ENCODE measurements around the gene RBM47. TPM values are rescaled to one million over a fixed set of nuclear protein-coding genes. Genes with fewer than 3 reads are reported as not detected.

The RBM47 gene
- total RNA-seq, 1 experiment from 2014 or later: 18.0 TPM

DNA sequence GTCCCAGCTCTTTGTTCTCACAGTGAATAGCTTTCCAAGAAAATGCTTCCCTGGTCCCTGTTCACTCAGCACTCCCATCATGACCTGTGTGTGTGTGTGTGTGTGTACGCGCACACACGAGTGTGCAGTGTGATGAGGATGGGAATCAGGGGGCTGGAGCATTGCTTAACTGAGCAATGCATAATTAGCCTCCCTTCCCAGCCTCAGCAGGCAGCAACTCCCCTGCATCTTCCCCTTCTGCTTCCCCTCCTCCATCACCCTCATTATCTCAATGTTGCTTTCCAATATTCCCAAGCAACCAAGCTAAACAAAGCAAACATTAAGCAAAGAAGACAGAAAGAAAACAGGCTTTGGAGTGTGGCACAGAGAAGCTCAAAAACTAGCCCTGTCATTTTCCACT lies 137.0 kb downstream of the RBM47 start:
- DNase-seq (ENCODE audit: low read depth): peak; percentile 55

GRCh38 chr4:40490481-40490880 lies 139.2 kb downstream of the RBM47 start:
- DNase-seq (ENCODE audit: low read depth): no peak

GRCh38 chr4:40489961-40490360 lies 139.7 kb downstream of the RBM47 start:
- no peak for DNase-seq (ENCODE audit: low read depth)

DNA sequence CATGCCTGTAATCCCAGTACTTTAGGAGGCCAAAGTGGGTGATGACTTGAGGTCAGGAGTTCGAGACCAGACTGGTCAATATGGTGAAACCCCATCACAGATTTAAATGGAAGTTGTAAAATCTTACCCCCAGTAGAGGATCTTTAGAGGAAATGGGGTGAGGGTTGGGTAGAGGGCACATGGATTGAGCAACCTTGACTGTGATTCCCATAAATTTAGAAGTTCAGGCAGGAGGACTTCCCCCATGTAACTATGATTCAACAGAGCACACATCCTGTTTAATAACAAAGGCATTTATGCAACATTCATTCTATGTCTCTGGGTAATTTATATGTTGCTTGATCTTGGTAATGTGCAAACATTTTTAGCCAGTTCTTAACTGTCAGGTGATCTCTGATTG lies 143.1 kb downstream of the RBM47 start:
- peak; percentile 65 for DNase-seq (ENCODE audit: low read depth)

DNA sequence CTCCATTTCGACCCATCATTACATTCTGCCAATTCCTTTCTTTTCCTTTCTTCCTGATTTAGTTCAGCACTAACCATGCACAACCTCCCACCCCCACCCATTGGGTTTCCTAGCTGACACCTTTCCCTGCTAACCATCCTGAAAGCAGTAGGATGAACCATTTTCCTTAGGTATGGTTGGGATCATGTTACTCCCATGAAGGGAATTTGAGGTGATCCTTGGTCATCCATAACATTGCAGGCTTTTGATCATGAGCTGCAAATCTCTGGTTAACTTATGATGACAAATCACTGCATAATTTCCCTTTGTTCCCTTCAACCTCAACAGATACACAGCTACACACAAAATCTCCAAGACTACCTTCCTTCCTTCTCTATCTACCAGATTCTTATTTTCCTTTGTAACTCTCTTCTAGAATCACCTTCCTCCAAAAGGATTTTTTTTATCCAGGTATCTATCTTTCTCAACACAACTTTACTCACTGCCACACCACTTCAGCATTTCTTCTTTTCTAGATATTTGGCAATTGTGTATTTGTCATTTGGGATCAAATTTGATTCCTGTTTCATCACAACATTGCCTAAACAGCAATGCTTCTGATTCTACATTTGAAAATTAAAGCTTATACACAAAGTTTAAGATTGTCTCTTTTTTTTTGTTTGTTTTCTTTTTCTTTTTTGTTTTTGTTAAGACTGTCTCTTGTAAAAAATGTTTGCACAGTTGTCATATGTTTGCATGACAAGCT lies 145.1 kb downstream of the RBM47 start:
- DNase-seq (ENCODE audit: low read depth): peak; percentile 61

DNA sequence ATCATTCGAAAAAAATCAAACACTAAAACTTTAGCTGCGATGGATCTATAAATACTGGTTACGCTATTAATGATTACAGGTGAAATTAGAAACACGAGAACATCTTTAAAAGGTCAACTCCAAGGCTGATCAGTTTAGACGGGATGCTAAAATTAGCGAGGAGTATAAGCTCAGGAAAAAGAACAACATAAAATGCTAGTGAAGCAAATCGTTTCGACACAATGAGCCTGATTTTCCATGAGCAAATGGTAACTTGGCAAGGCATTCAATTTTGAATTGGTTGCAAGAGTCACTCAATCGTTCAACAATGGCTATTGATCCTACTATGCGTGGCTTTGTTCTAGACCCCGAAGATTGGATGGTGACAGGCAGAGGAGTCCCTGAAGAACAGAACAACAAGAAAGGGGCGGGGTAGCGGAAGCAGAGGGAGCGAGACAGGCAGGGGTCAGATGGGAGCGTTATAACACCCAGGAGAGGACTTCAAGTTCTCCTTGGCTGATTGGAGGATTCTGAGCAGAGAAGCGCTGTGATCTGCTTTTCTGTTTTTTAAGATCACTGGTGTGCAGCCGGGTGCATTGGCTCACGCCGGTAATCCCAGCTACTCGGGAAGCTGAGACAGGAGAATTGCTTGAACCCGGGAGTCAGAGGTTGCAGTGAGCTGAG lies 146.5 kb downstream of the RBM47 start:
- DNase-seq (ENCODE audit: low read depth): no peak

GRCh38 chr4:40481977-40482376 lies 147.7 kb downstream of the RBM47 start:
- no peak for DNase-seq (ENCODE audit: low read depth)

DNA sequence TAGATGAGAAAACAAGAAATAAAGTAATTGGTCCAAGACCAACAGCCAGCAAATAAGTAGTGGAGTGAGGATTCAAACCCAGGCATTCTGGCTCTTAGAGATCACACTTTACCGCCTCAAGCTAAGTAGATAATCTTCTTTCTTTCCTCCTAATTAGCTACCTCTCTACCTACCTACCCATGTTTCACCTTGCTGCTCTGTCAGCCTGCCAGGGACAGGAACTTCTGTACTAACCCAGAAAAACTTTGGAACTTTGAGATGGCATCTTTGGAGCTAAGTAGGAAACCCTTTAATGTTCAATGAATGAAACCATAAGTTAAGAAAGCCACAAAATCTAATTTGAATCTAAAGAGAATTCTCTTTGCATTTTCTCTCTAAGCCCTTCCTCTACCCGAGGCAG lies 149.4 kb downstream of the RBM47 start:
- no peak for DNase-seq (ENCODE audit: low read depth)

DNA sequence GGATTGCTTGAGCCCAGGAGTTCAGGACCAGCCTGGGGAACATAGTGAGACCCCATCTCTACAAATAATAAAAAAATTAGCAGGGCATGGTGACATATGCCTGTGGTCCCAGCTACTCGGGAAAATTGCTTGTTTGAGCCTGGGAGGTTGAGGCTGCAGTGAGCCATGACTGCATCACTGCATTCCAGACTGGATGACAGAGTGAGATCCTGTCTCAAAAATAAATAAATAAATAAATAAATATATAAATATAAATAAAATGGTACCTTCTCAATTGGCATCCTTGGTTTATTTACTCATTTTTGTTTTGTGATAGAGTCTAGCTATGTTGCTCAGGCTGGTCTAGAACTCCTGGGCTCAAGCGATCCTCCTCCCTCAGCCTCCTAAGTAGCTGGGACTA lies 150.3 kb downstream of the RBM47 start:
- no peak for DNase-seq (ENCODE audit: low read depth)

GRCh38 chr4:40475609-40476008 lies 154.1 kb downstream of the RBM47 start:
- DNase-seq (ENCODE audit: low read depth): no peak

DNA sequence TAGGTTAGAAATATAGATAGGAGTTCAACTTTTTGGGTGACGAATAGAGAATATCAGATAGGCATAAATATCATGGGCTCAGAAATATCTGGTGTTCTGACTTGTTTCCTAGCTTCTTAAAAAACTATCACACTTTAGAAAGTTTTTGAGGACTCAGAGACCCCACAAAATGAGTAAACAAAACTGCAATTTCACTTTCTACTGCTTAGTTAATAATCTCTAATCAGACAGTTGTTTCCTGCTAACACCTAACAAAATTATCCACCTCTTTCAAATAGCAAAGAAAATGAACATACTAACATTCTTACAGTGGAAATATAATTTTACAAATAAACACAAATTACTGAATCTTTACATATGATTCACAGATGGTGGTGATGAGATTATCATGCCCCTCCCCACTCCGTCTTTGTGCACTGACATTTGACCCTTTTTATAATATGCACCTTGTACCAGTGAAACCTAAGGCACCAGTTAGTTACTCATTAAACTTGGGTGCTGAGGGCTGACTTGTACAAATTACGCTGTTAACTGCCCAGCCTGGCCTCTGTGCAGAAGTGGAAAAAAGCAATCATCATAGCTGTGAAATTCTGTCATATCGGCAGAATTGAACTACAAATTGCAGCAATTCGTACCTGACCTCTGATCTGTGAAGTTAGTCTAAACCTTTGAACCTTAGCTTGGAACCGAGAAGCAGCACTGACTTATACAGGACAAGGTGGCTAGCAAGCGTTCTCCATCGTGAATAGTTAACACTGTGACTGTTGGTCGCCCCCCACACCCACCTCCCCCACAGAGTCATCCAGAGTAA lies 155.9 kb downstream of the RBM47 start:
- no peak for DNase-seq (ENCODE audit: low read depth)

DNA sequence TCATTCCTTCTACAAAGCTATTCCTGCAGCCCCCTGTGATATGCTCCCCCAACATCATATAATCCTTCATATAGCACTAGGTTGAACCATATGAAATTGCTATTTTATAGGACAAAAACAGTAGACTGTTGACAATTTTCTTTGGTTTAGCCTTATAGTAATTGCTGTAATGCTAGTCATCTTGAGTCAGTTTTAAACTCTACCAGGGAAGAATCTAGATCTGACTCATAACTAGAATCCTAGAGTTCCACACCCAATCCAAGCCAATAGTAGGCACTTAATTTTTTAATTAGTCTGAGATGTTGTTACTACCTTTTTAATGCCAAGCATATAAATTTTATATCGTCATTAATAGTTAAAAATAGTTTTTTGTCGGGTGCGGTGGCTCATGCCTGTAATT lies 157.7 kb downstream of the RBM47 start:
- peak; percentile 55 for DNase-seq (ENCODE audit: low read depth)

DNA sequence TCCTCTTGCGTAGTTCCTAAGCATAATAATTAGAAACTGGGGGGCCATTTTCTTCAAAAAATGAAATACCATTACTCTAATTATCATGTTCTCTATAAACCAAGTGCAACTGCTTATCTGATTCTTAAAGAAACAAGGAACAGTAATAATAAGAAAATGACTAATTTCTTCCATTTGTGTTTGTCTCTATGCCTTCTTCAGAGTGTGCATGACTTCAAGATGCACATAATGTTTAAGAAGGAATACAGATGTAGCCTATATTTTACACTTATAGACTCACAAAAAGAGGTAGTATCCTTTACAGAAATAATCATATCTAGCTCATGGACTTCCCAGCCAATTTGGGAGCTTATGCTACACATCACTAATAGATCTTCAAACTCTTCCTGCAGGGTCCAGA lies 162.9 kb downstream of the RBM47 start:
- DNase-seq (ENCODE audit: low read depth): no peak

DNA sequence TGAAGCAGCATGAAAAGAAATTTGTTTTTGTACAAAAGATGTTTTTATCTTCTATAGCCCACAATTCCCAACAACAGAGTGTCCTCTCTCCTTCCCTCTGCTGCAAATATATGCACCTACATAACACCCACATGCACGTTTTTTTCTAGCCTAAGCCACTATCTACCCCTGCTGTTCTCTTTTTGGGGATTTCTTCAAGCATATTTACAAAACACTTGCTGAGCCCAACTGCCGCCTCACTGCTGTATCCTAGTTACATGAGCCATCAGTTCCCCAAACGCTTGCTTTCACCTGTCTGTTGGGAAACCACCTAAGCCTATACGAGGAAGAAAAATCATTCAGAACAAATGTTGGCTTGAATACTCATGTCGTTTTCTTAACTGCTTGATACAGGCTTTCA lies 167.3 kb downstream of the RBM47 start:
- no peak for DNase-seq (ENCODE audit: low read depth)

- DNase-seq (ENCODE audit: low read depth): no peak
Measured at GRCh38 chr4:40461879-40462278, 167.8 kb downstream of the RBM47 start.

- DNase-seq (ENCODE audit: low read depth): no peak
Measured at GRCh38 chr4:40461062-40461461, 168.6 kb downstream of the RBM47 start.

DNA sequence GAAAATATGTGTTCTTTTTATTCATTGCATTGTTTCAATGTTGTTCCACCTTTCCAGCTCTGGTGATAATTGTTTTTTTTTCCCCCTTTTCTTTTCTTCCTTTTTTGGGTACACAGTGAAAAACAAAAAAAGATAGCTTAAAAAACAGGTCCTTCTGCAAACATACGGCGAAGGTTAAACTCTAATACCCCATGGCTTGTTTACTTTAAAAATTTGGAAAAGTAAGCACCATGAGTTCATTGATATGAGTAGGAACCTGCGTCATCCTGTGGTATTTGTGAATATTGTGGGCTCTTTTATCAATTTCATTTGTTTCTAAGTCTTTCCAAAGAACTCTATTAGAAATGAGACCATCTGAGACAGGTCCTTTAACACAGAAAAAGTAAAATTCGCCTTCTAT lies 171.0 kb downstream of the RBM47 start:
- DNase-seq (ENCODE audit: low read depth): no peak

DNA sequence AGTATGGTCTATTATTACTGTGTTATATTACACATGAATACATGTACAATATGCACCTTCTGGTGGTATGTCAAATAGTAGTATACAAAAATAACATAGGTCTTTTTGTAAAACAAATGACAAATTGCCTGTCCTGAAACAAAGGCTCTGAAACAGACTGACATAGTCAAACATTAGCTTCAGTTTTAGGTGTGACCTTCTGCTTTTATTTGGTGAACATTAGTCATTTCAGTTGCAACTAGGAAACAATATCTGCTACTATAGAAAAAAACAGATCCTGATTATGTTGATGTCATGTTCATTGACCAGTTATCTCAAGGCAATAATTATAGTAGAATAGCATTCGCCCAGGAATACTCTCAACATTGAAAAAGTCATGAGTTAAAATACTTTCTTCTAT lies 171.6 kb downstream of the RBM47 start:
- no peak for DNase-seq (ENCODE audit: low read depth)

GRCh38 chr4:40455340-40455902 lies 174.2 kb downstream of the RBM47 start:
- DNase-seq (ENCODE audit: low read depth): no peak

GRCh38 chr4:40454816-40455215 lies 174.8 kb downstream of the RBM47 start:
- DNase-seq (ENCODE audit: low read depth): no peak

GRCh38 chr4:40453912-40454311 lies 175.8 kb downstream of the RBM47 start:
- DNase-seq (ENCODE audit: low read depth): no peak

- DNase-seq (ENCODE audit: low read depth): no peak
Measured at GRCh38 chr4:40448875-40449274, 180.8 kb downstream of the RBM47 start.
